ENCODE results near the gene FRMD4A. TPM values are rescaled to one million over a fixed set of nuclear protein-coding genes. Genes with fewer than 3 reads are reported as not detected.
A peak's percentile ranks its signal among the peaks of the same experiment; 100 is the strongest.

FRMD4A gene
- total and polyA plus RNA-seq, 2 experiments from 2014 or later, result 3.7 to 12.6 TPM

GRCh38 chr10:13633689-13634088 lies 697.0 kb downstream of the FRMD4A start:
- no peaks in the 10 kb centered on the region for H3K9me3 ChIP-seq (ENCODE audit: low read depth)
- no peak overlapping the region for H3K27ac ChIP-seq
- no peaks in the 10 kb centered on the region for H3K4me1 ChIP-seq (ENCODE audit: low read depth)
- H3K27me3 ChIP-seq, result no peaks in the 10 kb centered on the region
- no peak for TF ChIP-seq CTCF (IDR thresholded peaks at IDR 0.05; ENCODE audit: low read depth, low read length)
- H3K36me3 ChIP-seq, result peaks cover 6% of the 10 kb centered on the region
- DNase-seq (ENCODE audit: low read depth in 1 of 2, low spot score in 1 of 2), result peak in 1 of 2 donors; percentile 97
- H3K4me3 ChIP-seq, result no peak overlapping the region

GRCh38 chr10:13632884-13633440 lies 697.8 kb downstream of the FRMD4A start:
- Histone ChIP-seq H3K4me1 (ENCODE audit: low read depth) (no peaks in the 10 kb centered on the region), H3K27ac (no peak overlapping the region)
- no peak for TF ChIP-seq CTCF (IDR thresholded peaks at IDR 0.05; ENCODE audit: low read depth, low read length)

GRCh38 chr10:13632440-13632839 lies 698.3 kb downstream of the FRMD4A start:
- TF ChIP-seq CTCF (IDR thresholded peaks at IDR 0.05; ENCODE audit: low read depth, low read length), result no peak
- Histone ChIP-seq H3K9me3 (ENCODE audit: low read depth) (no peaks in the 10 kb centered on the region), H3K4me3 (no peak overlapping the region), H3K27me3 (no peaks in the 10 kb centered on the region), H3K36me3 (peaks cover 6% of the 10 kb centered on the region), H3K4me1 (ENCODE audit: low read depth) (no peaks in the 10 kb centered on the region), H3K27ac (no peak overlapping the region)
- DNase-seq (ENCODE audit: low read depth in 1 of 2, low spot score in 1 of 2), result no peak

More at GRCh38 chr10:13632884-13633440, 697.8 kb downstream of the FRMD4A start:
- no peak overlapping the region for H3K4me3 ChIP-seq
- H3K9me3 ChIP-seq (ENCODE audit: low read depth), result no peaks in the 10 kb centered on the region
- H3K27me3 ChIP-seq, result no peaks in the 10 kb centered on the region
- peak; percentile 6 to 15 for DNase-seq (ENCODE audit: low read depth in 1 of 2, low spot score in 1 of 2)
- peaks cover 6% of the 10 kb centered on the region for H3K36me3 ChIP-seq

- no peak for DNase-seq (ENCODE audit: low read depth in 1 of 2, low spot score in 1 of 2)
- no peak overlapping the region for H3K27ac ChIP-seq
- H3K27me3 ChIP-seq, result no peaks in the 10 kb centered on the region
- no peaks in the 10 kb centered on the region for H3K4me1 ChIP-seq (ENCODE audit: low read depth)
- H3K9me3 ChIP-seq (ENCODE audit: low read depth), result no peaks in the 10 kb centered on the region
- no peak for TF ChIP-seq CTCF (IDR thresholded peaks at IDR 0.05; ENCODE audit: low read depth, low read length)
- H3K4me3 ChIP-seq, result no peak overlapping the region
- H3K36me3 ChIP-seq, result peaks cover 6% of the 10 kb centered on the region
Measured at GRCh38 chr10:13631594-13631993, 699.1 kb downstream of the FRMD4A start.

- Histone ChIP-seq H3K27ac (no peak overlapping the region), H3K4me3 (no peak overlapping the region), H3K4me1 (ENCODE audit: low read depth) (no peaks in the 10 kb centered on the region), H3K9me3 (ENCODE audit: low read depth) (no peaks in the 10 kb centered on the region), H3K36me3 (peaks cover 6% of the 10 kb centered on the region), H3K27me3 (no peaks in the 10 kb centered on the region)
- DNase-seq (ENCODE audit: low read depth in 1 of 2, low spot score in 1 of 2), result no peak
- TF ChIP-seq CTCF (IDR thresholded peaks at IDR 0.05; ENCODE audit: low read depth, low read length), result no peak
Measured at GRCh38 chr10:13630231-13630630, 700.5 kb downstream of the FRMD4A start.
